AG08396 (cell line): ENCODE results near the gene NSUN4.
"Not testable (repeated sequence)": the region's sequence is repeated elsewhere in the genome, so short reads cannot be mapped to it uniquely, and the experiment has no call there.

Experiments used
- DNase-seq: peaks from one replicate; pipeline ENCODE4 v3.0.0; 2012; ENCODE audit warnings: low spot score, mixed read lengths

Gene NSUN4

GRCh38 chr1:46340404-46341221 is at the start of gene NSUN4:
Gene NSUN4, plus strand, starts transcription at chr1:46340807. Its CDS starts 20 bp downstream, at chr1:46340827.
- peak; percentile 90 for DNase-seq

- DNase-seq = no peak
These were observed 45.3 kb upstream of the NSUN4 start for GRCh38 chr1:46295306-46295705.

DNA sequence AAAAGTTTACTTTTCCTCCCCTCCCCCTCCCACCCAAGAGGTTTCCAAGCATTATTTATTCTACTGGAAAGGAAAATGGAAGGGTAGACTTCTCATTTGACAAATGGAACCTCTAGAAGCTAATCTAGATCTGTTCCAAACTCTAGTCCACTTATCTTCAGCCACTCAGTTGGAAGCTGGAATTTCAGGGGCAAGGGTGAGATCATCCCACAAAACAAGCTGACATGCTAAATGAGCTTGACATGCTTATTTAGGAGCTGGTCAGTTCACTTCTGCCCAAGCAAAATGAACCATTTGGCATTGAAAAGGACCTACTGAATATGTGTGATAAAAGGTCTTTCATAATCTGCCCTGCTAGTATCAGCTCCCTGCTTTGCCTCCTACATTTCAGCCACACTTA is 42.2 kb upstream of the NSUN4 start:
- DNase-seq = no peak

- peak; percentile 40 for DNase-seq
These were observed 39.8 kb upstream of the NSUN4 start for GRCh38 chr1:46300673-46301405.

GRCh38 chr1:46301406-46301807 is 39.2 kb upstream of the NSUN4 start:
- peak; percentile 49 for DNase-seq

GRCh38 chr1:46301808-46302640 is 38.6 kb upstream of the NSUN4 start:
- DNase-seq = peak; percentile 70

- DNase-seq = peak; percentile 56
These were observed 38.0 kb upstream of the NSUN4 start for GRCh38 chr1:46302641-46303037.

- peak; percentile 95 for DNase-seq
These were observed 37.4 kb upstream of the NSUN4 start, which contains the start of the genes LRRC41 and UQCRH for GRCh38 chr1:46303038-46303871. Gene LRRC41, minus strand, starts transcription at chr1:46303616. Its CDS starts 294 bp downstream, at chr1:46303322. Gene UQCRH, plus strand, starts transcription at chr1:46303698. Its CDS starts 69 bp downstream, at chr1:46303767.

GRCh38 chr1:46303872-46304326 is 36.7 kb upstream of the NSUN4 start:
- peak; percentile 22 for DNase-seq

GRCh38 chr1:46306159-46306530 is 34.5 kb upstream of the NSUN4 start:
- no peak for DNase-seq

DNA sequence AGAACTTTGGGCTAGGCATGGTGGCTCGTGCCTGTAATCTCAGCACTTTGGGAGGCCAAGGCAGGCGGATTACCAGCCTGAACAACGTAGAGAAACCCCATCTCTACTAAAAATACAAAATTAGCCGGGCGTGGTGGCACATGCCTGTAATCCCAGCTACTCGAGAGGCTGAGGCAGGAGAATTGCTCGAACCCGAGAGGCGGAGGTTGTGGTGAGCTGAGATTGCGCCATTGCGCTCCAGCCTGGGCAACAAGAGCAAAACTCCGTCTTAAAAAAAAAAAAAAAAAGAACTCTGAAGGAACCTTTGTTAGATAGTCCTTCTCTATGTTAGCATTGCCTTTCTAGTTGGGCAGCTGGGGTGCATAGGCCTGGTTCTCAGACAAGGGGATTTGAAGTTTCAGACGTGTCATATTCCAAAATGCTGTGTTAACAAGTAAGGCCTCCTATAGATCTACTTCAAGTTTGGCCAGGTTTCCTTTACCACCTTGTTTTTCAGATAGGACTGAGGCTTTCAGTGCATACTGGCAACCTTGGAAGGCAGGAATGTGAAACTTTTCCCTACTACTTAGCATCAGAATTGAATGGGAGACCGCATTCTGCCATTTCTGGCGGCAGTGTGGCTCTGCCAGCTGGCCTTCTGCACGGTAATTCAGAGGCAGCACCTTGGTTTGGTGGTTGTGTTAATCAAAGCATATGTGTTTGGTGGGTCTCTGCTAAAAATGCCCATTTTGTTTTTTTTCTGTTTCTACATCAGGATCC is 31.0 kb upstream of the NSUN4 start:
- no peak for DNase-seq

DNA sequence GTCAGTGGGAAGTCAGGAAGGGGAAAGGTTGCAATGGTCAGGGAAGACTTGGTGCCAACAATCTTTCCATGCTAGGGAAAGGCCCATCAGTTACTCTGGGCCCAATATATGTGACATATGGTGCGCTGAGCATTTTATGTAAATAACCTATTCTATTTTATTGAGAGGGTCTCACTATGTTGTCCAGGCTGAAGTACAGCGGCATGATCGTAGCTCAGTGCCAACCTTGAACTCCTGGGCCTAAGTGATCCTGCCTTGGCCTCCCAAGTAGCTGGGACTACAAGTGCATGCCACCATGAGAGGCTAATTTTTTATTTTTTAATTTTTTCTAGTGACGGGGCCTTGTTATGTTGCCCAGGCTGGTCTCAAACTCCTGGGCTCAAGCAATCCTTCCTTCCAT is 30.3 kb upstream of the NSUN4 start:
- no peak for DNase-seq

GRCh38 chr1:46315669-46316403 is 24.8 kb upstream of the NSUN4 start:
- DNase-seq = peak; percentile 57

DNA sequence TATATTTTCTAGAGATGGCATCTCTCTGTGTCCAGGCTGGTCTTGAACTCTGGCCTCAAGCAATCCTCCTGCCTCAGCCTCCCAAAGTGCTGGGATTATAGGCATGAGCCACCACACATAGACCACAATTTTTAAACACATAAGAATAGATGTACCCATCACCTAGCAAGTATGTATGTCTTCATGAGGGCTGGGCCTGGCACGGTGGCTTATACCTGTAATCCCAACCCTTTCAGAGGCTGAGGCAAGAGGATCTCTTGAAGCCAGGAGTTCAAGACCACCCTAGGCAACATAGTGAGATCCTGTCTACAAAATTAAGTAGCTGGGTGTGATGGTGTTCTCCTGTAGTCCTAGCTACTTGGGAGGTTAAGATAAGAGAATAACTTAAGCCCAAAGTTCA is 23.3 kb upstream of the NSUN4 start:
- no peak for DNase-seq

DNA sequence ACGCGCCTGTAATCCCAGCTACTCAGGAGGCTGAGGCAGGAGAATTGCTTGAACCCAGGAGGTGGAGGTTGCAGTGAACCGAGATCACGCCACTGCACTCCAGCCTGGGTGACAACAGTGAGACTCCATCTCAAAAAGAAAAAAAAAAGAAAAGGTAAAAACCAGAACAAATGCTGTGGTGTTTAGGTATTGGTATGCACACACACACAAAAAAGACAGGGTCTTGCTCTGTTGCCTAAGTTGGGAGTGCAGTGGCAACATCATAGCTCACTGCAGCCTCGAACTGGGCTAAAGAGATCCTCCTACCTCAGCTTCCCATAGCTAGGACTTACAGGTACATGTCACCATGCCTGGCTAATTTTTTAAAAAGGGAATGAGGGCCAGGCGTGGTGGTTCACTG is 21.3 kb upstream of the NSUN4 start:
- not testable (repeated sequence) for DNase-seq

- DNase-seq = not testable (repeated sequence)
These were observed 20.4 kb upstream of the NSUN4 start for GRCh38 chr1:46319960-46320914.

GRCh38 chr1:46322191-46322590 is 18.4 kb upstream of the NSUN4 start:
- not testable (repeated sequence) for DNase-seq

- DNase-seq = not testable (repeated sequence)
These were observed 15.1 kb upstream of the NSUN4 start for GRCh38 chr1:46325285-46326076.
